Measurements from ENCODE around the gene IL31RA. TPM values are rescaled to one million over a fixed set of nuclear protein-coding genes. Genes with fewer than 3 reads are reported as not detected.

Gene IL31RA
- total and polyA plus RNA-seq, 2 donors from 2014 or later, result 0.44 TPM; not detected in 1

DNA sequence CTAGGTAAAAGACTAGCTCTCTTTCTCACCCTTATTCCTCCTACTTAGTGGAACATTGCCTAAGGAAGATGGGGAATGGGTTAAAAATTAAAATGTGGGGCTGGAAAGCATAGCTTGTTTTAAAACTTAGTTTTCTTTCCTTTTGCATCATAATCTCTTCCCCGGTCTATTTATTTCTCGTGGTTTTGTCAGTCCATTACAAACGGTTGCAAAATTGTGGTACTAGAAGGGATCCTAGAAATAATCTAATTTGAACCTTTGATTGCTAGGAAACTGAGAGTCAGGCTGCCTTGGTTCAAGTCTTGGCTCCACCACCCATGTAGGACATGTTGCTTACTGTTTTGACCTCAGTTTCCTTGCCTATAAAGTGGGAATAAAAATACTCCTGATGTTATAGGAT lies 1.3 kb downstream of the IL31RA start:
- TF ChIP-seq, protein P1, sequence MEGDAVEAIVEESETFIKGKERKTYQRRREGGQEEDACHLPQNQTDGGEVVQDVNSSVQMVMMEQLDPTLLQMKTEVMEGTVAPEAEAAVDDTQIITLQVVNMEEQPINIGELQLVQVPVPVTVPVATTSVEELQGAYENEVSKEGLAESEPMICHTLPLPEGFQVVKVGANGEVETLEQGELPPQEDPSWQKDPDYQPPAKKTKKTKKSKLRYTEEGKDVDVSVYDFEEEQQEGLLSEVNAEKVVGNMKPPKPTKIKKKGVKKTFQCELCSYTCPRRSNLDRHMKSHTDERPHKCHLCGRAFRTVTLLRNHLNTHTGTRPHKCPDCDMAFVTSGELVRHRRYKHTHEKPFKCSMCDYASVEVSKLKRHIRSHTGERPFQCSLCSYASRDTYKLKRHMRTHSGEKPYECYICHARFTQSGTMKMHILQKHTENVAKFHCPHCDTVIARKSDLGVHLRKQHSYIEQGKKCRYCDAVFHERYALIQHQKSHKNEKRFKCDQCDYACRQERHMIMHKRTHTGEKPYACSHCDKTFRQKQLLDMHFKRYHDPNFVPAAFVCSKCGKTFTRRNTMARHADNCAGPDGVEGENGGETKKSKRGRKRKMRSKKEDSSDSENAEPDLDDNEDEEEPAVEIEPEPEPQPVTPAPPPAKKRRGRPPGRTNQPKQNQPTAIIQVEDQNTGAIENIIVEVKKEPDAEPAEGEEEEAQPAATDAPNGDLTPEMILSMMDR (IDR thresholded peaks at IDR 0.05; ENCODE audit: borderline replicate concordance, extremely low read depth, insufficient read depth), result no peak
- FAIRE-seq, result no peak

DNA sequence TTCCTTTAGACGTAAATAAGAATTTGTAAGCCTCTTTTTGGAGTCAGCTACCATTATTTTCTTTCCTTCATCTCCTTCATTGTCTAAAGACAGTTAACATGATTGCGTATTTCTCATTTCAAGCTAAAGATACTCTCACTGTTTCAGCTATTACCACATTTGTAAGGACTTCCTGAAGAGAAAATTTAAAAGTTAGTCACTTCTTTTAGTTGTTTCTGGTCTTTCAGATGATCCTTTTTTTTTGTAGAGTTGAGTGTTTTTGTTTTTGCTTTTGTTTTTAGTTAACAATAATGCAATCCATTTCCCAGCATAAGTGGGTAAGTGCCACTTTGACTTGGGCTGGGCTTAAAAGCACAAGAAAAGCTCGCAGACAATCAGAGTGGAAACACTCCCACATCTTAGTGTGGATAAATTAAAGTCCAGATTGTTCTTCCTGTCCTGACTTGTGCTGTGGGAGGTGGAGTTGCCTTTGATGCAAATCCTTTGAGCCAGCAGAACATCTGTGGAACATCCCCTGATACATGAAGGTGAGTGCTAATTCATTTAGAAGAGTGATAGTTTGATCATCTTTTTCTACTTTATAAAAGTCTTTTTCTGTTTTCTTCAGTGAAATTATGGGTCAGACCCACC lies 2.0 kb downstream of the IL31RA start:
- intact Hi-C loops (cut with DNase I), result no loop called here
- H3K4me3 ChIP-seq (ENCODE audit: low read length in 3 of 3), result no peak overlapping the region
- no peak overlapping the region for H3K9ac ChIP-seq (ENCODE audit: low read length in 3 of 3)
- DNase-seq, result no peak
- H3K36me3 ChIP-seq (ENCODE audit: control insufficient read depth in 2 of 3, insufficient read depth in 3 of 3, low read length in 3 of 3), result no peaks in the 10 kb centered on the region
- no peaks in the 10 kb centered on the region for H3K27me3 ChIP-seq (ENCODE audit: control insufficient read depth, insufficient read depth, low read length)
- no peaks in the 10 kb centered on the region for H3K4me1 ChIP-seq (ENCODE audit: control insufficient read depth in 2 of 3, insufficient read depth in 2 of 3, low read depth in 1 of 3, low read length in 3 of 3)
- TF ChIP-seq, protein P1 (IDR thresholded peaks at IDR 0.05; ENCODE audit: borderline replicate concordance, extremely low read depth, insufficient read depth), result no peak
- no peak overlapping the region for H3K27ac ChIP-seq (ENCODE audit: low read depth in 2 of 2, low read length in 2 of 2)
- no peak for FAIRE-seq
- H3K9me3 ChIP-seq (ENCODE audit: control insufficient read depth in 2 of 3, insufficient read depth in 1 of 3, low read length in 3 of 3), result no peaks in the 10 kb centered on the region

More for the DNA sequence above, 1.3 kb downstream of the IL31RA start:
- intact Hi-C loops (cut with DNase I), result no loop called here
- Histone ChIP-seq H3K4me3 (ENCODE audit: low read length in 3 of 3) (no peak overlapping the region), H3K9me3 (ENCODE audit: control insufficient read depth in 2 of 3, insufficient read depth in 1 of 3, low read length in 3 of 3) (no peaks in the 10 kb centered on the region), H3K27me3 (ENCODE audit: control insufficient read depth, insufficient read depth, low read length) (no peaks in the 10 kb centered on the region), H3K4me1 (ENCODE audit: control insufficient read depth in 2 of 3, insufficient read depth in 2 of 3, low read depth in 1 of 3, low read length in 3 of 3) (no peaks in the 10 kb centered on the region), H3K9ac (ENCODE audit: low read length in 3 of 3) (no peak overlapping the region), H3K36me3 (ENCODE audit: control insufficient read depth in 2 of 3, insufficient read depth in 3 of 3, low read length in 3 of 3) (no peaks in the 10 kb centered on the region), H3K27ac (ENCODE audit: low read depth in 2 of 2, low read length in 2 of 2) (no peak overlapping the region)
- no peak for DNase-seq

DNA sequence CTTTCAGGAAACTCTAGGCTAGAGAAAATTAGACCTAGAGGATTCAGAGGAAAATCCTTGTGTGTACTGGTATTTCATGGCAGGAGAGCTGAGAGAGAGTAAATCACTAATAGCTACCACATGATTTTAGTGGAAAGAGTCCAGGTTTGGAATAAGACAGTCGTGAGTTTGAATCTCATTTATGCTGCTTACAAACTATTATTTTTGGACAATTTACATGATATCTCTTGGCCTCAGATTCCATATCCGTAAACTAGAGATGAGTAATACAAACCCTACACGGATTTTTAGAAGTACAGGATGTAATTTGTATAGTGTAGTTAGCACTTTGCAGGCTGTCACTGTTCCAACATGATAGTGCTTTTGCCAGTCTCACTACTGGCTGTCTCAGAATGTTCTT lies 2.7 kb downstream of the IL31RA start:
- FAIRE-seq (no peak), DNase-seq (no peak)
- H3K36me3 ChIP-seq (ENCODE audit: control insufficient read depth in 2 of 3, insufficient read depth in 3 of 3, low read length in 3 of 3), result no peaks in the 10 kb centered on the region

More for the DNA sequence above, 2.7 kb downstream of the IL31RA start:
- H3K9ac ChIP-seq (ENCODE audit: low read length in 3 of 3), result no peak overlapping the region
- no peaks in the 10 kb centered on the region for H3K4me1 ChIP-seq (ENCODE audit: control insufficient read depth in 2 of 3, insufficient read depth in 2 of 3, low read depth in 1 of 3, low read length in 3 of 3)
- no peaks in the 10 kb centered on the region for H3K27me3 ChIP-seq (ENCODE audit: control insufficient read depth, insufficient read depth, low read length)
- intact Hi-C loops (cut with DNase I), result no loop called here
- H3K27ac ChIP-seq (ENCODE audit: low read depth in 2 of 2, low read length in 2 of 2), result no peak overlapping the region
- no peak overlapping the region for H3K4me3 ChIP-seq (ENCODE audit: low read length in 3 of 3)
- TF ChIP-seq, protein P1 (IDR thresholded peaks at IDR 0.05; ENCODE audit: borderline replicate concordance, extremely low read depth, insufficient read depth), result no peak
- H3K9me3 ChIP-seq (ENCODE audit: control insufficient read depth in 2 of 3, insufficient read depth in 1 of 3, low read length in 3 of 3), result no peaks in the 10 kb centered on the region

Measured in kidney (tissue), 14 donors.